B cell (primary cell): Measurements from ENCODE around the gene NUDT19. TPM values are rescaled to one million over a fixed set of nuclear protein-coding genes. Genes with fewer than 3 reads are reported as not detected.

Experiments
- ATAC-seq: fragments of 200-7000 bp; cut with Tn5 transposase; one replicate; pipeline ENCODE4 v1.10.0; 2021; ENCODE audit warnings: low read depth, mild to moderate bottlenecking, moderate number of reproducible peaks, moderate library complexity
- CTCF ChIA-PET: fragments of 350-600 bp; sonication (Branson Sonifier 250); formaldehyde crosslinking; loops from one replicate; lab custom pipeline; 2021; ENCODE audit warnings: antibody characterized with exemption, inconsistent platforms; lab: Charles Lee
- POLR2A ChIA-PET: fragments of 350-600 bp; sonication (Branson Sonifier 250); formaldehyde crosslinking; loops from one replicate; lab custom pipeline; 2021; ENCODE audit warnings: antibody characterized with exemption; lab: Charles Lee
- DNase-seq: peaks from one replicate; pipeline ENCODE4 v3.0.0; 2013
- H2AFZ ChIP-seq: 2 replicates; pipeline ENCODE4 v1.6.1; 2012; ENCODE audit warnings: mild to moderate bottlenecking, low read depth, low read length; ENCODE audit not compliant: insufficient read depth, poor library complexity, severe bottlenecking
- H3K27ac ChIP-seq, 2 donors: 1 replicate in 1 of 2; 2 replicates in 1 of 2; pipeline ENCODE4 v1.5.1; 2012 to 2013; ENCODE audit warnings: low read length in 2 of 2, mild to moderate bottlenecking in 2 of 2, moderate library complexity in 1 of 2
- H3K27me3 ChIP-seq, 4 experiments: fragments of 200-600 bp in 1 of 4; sonication (generic) in 1 of 4; replicated peaks in 1 of 4; 1 replicate in 2 of 4; 2 replicates in 2 of 4; pipeline versions ENCODE4 v1.6.1 to v1.7.0; 2013 to 2016; ENCODE audit warnings: low read length in 3 of 4, mild to moderate bottlenecking in 2 of 4, mixed read lengths in 1 of 4, moderate library complexity in 1 of 4; ENCODE audit not compliant: insufficient read depth in 4 of 4, control insufficient read depth in 3 of 4; ENCODE audit errors: control extremely low read depth in 1 of 4
- H3K36me3 ChIP-seq, 2 experiments: replicated peaks in 1 of 2; 1 replicate in 1 of 2; 2 replicates in 1 of 2; pipeline versions ENCODE4 v1.6.1 to v1.7.1; 2013; ENCODE audit warnings: low read length in 1 of 2; ENCODE audit not compliant: insufficient read depth in 2 of 2, control insufficient read depth in 1 of 2; ENCODE audit errors: control extremely low read depth in 1 of 2, extremely low read depth in 1 of 2
- H3K4me1 ChIP-seq, 2 donors: fragments of 200-600 bp in 1 of 2; sonication (generic) in 1 of 2; 1 replicate in 1 of 2; 2 replicates in 1 of 2; pipeline versions ENCODE4 v1.5.1 to v1.6.1; 2013 to 2017; ENCODE audit warnings: low read length in 2 of 2; ENCODE audit not compliant: control insufficient read depth in 2 of 2, insufficient read depth in 2 of 2
- H3K4me2 ChIP-seq: replicated peaks from 2 replicates; pipeline ENCODE3; 2012; ENCODE audit warnings: mild to moderate bottlenecking, low read depth, low read length; ENCODE audit not compliant: poor library complexity, severe bottlenecking
- H3K4me3 ChIP-seq, 5 experiments: fragments of 200-600 bp in 1 of 5; sonication (generic) in 1 of 5; 1 replicate in 3 of 5; 2 replicates in 2 of 5; pipeline versions ENCODE4 v1.5.1 to v1.7.0; 2011 to 2016; ENCODE audit warnings: low read length in 4 of 5, mild to moderate bottlenecking in 4 of 5, low read depth in 2 of 5, control low read depth in 1 of 5, moderate library complexity in 1 of 5; ENCODE audit not compliant: insufficient read depth in 1 of 5; ENCODE audit errors: control extremely low read depth in 1 of 5, extremely low read depth in 1 of 5
- H3K79me2 ChIP-seq: fragments of 200-600 bp; sonication (generic); one replicate; pipeline ENCODE4 v1.6.0; 2016; ENCODE audit warnings: low read length; ENCODE audit not compliant: control insufficient read depth, insufficient read depth
- H3K9ac ChIP-seq: fragments of 200-600 bp; sonication (generic); 2 replicates; pipeline ENCODE4 v1.6.1; 2017; ENCODE audit warnings: mild to moderate bottlenecking, low read length, moderate library complexity
- H3K9me3 ChIP-seq, 3 donors: one replicate each; pipeline versions ENCODE4 v1.6.1 to v1.7.1; 2013; ENCODE audit warnings: low read length in 2 of 3; ENCODE audit not compliant: control insufficient read depth in 2 of 3, insufficient read depth in 1 of 3; ENCODE audit errors: control extremely low read depth in 1 of 3
- H4K20me1 ChIP-seq: 2 replicates; pipeline ENCODE4 v1.6.0; 2012; ENCODE audit warnings: mild to moderate bottlenecking, low read length; ENCODE audit not compliant: insufficient read depth, control insufficient read depth, poor library complexity, severe bottlenecking
- H3K27ac Mint-ChIP-seq: one replicate; pipeline ENCODE4 v1.8.0; 2021; ENCODE audit warnings: mixed read lengths
- H3K27me3 Mint-ChIP-seq: one replicate; pipeline ENCODE4 v1.8.0; 2021; ENCODE audit warnings: mixed read lengths
- H3K4me1 Mint-ChIP-seq: one replicate; pipeline ENCODE4 v1.8.0; 2021; ENCODE audit warnings: mixed read lengths
- H3K4me3 Mint-ChIP-seq: one replicate; pipeline ENCODE4 v1.8.0; 2021; ENCODE audit warnings: mixed read lengths
- H3K9me3 Mint-ChIP-seq: one replicate; pipeline ENCODE4 v1.8.0; 2022; ENCODE audit warnings: mixed read lengths; ENCODE audit not compliant: insufficient read depth
- CTCF ChIP-seq: fragments of 200-600 bp; IDR thresholded peaks from one replicate; pipeline ENCODE4 v1.8.0; 2022; ENCODE audit warnings: antibody characterized with exemption, mild to moderate bottlenecking
- EZH2 ChIP-seq: IDR thresholded peaks from 2 replicates; pipeline ENCODE4 v1.6.1; 2012; ENCODE audit warnings: borderline replicate concordance, low read depth, mild to moderate bottlenecking, moderate library complexity, low read length; ENCODE audit not compliant: insufficient read depth, poor library complexity, severe bottlenecking
- WGBS: methylation state at CpG from one replicate; pipeline ENCODE4 v1.1.5; 2013; ENCODE audit warnings: missing lambda C conversion rate; ENCODE audit not compliant: insufficient coverage; 5-methylcytosine and 5-hydroxymethylcytosine counted together
- intact Hi-C: fragments of 100-400 bp; cut with micrococcal nuclease; formaldehyde crosslinking; loops from one replicate; pipeline ENCODE4 v1.10.0; 2022
- polyA plus RNA-seq: library from polyadenylated mRNA; depleted of rRNA; stranded (reverse); fragments of >200 nt; gene quantifications from 2 replicates; pipeline ENCODE4 v1.2.3, GENCODE V29; 2012
- total RNA-seq, 2 donors: library from RNA; stranded (reverse); fragments of 120-200 nt in 1 of 2; gene quantifications; 1 replicate in 1 of 2; 2 replicates in 1 of 2; pipeline versions ENCODE4 v1.2.3 to v1.2.4, GENCODE V29; 2013 to 2022

Gene NUDT19
- total and polyA plus RNA-seq, 2 donors (not counting 1 experiment from before 2014, with no cell fraction given), result 3.6 to 7.1 TPM

GRCh38 chr19:32675720-32676185 lies 15.9 kb upstream of the NUDT19 start, which contains the start of gene RGS9BP:
Gene RGS9BP (plus strand): TSS chr19:32675848. CDS start chr19:32676264, 416 bp downstream.
- Histone ChIP-seq H3K4me1 (peaks cover 25 to 34% of the 10 kb centered on the region in 2 donors), H4K20me1 (peaks cover 32% of the 10 kb centered on the region), H3K27me3 (peaks cover 0 to 30% (median 9%) of the 10 kb centered on the region in 4 experiments), H2AFZ (peak within 1 kb of the TSS; percentile 84), H3K36me3 (no peaks in the 10 kb centered on the region), H3K9ac (peak within 1 kb of the TSS; percentile 68), H3K4me2 (peak within 1 kb of the TSS; percentile 94), H3K9me3 (peaks cover 0 to 13% (median 0%) of the 10 kb centered on the region in 3 donors), H3K27ac (peak within 1 kb of the TSS in 1 of 2 donors; percentile 45), H3K4me3 (peak within 1 kb of the TSS; percentile 39 to 90 (median 70)), H3K79me2 (peaks cover 40% of the 10 kb centered on the region)
- H3K27me3 Mint-ChIP-seq, result peaks cover 11% of the 10 kb centered on the region
- H3K27ac Mint-ChIP-seq, result peak within 1 kb of the TSS; percentile 92
- peaks cover 37% of the 10 kb centered on the region for H3K4me1 Mint-ChIP-seq
- no peaks in the 10 kb centered on the region for H3K9me3 Mint-ChIP-seq
- ATAC-seq, result peak; percentile 16
- TF ChIP-seq EZH2, result no peak
- no peak for TF ChIP-seq CTCF
- ChIA-PET CTCF (interaction anchor here (2.0 kb wide), 1 partner anchor 16 kb away, joined by 7 read pairs; the partner anchor contains the start of gene NUDT19), POLR2A (interaction anchor here (1.1 to 3.0 kb wide), 3 partner anchors 8 to 271 kb away, joined by 4 to 16 read pairs (median 5); partner anchors contain the start of genes DPY19L3 and NUDT19)
- intact Hi-C loops, result loop anchor here (1.0 to 10.0 kb wide), 5 partner anchors 16 to 409 kb away; partner anchors contain the start of genes DPY19L3, GPATCH1, NUDT19 and PDCD5
- 5% methylated on average over 52 of the region's 53 CpGs for WGBS
- peak within 1 kb of the TSS; percentile 95 for H3K4me3 Mint-ChIP-seq
- DNase-seq, result no peak
